ENCODE results near the gene CPT1B. TPM values are rescaled to one million over a fixed set of nuclear protein-coding genes. Genes with fewer than 3 reads are reported as not detected.
A peak's percentile ranks its signal among the peaks of the same experiment; 100 is the strongest.

The CPT1B gene
- total RNA-seq, 6 experiments from 2014 or later: 3.8 to 30.7 (median 13.0) TPM

GRCh38 chr22:50625131-50625567, 46.9 kb upstream of the CPT1B start:
- Histone ChIP-seq H3K4me3 (no peak overlapping the region), H3K27me3 (no peaks in the 10 kb centered on the region), H3K36me3 (no peaks in the 10 kb centered on the region), H3K9me3 (no peaks in the 10 kb centered on the region), H3K4me1 (peaks cover 0 to 28% (median 6%) of the 10 kb centered on the region in 4 donors), H3K27ac (no peak overlapping the region)
- TF ChIP-seq POLR2A (IDR thresholded peaks at IDR 0.05): no peak
- no peak for TF ChIP-seq CTCF (IDR thresholded peaks at IDR 0.05)
- no CpG with 5 or more reads among the region's 14 CpGs for WGBS (ENCODE audit: insufficient coverage, low coverage, low lambda C conversion rate, missing lambda C conversion rate)
- ATAC-seq (no peak), DNase-seq (no peak)
- intact Hi-C loops (cut with DNase I): loop anchor here in 1 of 2 donors (5.0 kb wide), 1 partner anchor 72 kb away; no protein-coding TSS in a partner anchor

- no peak for TF ChIP-seq CTCF (IDR thresholded peaks at IDR 0.05)
- no peak for TF ChIP-seq POLR2A (IDR thresholded peaks at IDR 0.05)
- no peaks in the 10 kb centered on the region for H3K36me3 ChIP-seq
- no peak overlapping the region for H3K27ac ChIP-seq
- intact Hi-C loops (cut with DNase I): loop anchor here in 1 of 2 donors (5.0 kb wide), 1 partner anchor 73 kb away; no protein-coding TSS in a partner anchor
- peaks cover 0 to 28% (median 6%) of the 10 kb centered on the region in 4 donors for H3K4me1 ChIP-seq
- H3K4me3 ChIP-seq: no peak overlapping the region
- DNase-seq: no peak
- no peaks in the 10 kb centered on the region for H3K9me3 ChIP-seq
- 81% methylated on average over 8 of the region's 16 CpGs for WGBS (ENCODE audit: insufficient coverage, low coverage, low lambda C conversion rate, missing lambda C conversion rate)
- ATAC-seq: no peak
- H3K27me3 ChIP-seq: no peaks in the 10 kb centered on the region
Observed at GRCh38 chr22:50624347-50625130, 46.3 kb upstream of the CPT1B start.

- no peaks in the 10 kb centered on the region for H3K36me3 ChIP-seq
- peak overlapping the region in 1 of 3 donors; percentile 14 for H3K4me3 ChIP-seq
- TF ChIP-seq CTCF (IDR thresholded peaks at IDR 0.05) (peak in 1 of 4 donors; percentile 11), POLR2A (IDR thresholded peaks at IDR 0.05) (peak; percentile 24)
- no peaks in the 10 kb centered on the region for H3K9me3 ChIP-seq
- peak overlapping the region; percentile 51 to 76 (median 68) for H3K27ac ChIP-seq
- WGBS (ENCODE audit: insufficient coverage, low coverage, low lambda C conversion rate, missing lambda C conversion rate): 40% methylated on average over 1 of the region's 16 CpGs
- ATAC-seq (peak; percentile 64 to 86 (median 83)), DNase-seq (peak; percentile 78 to 91 (median 90))
- no peaks in the 10 kb centered on the region for H3K27me3 ChIP-seq
- intact Hi-C loops (cut with DNase I): no loop called here
- H3K4me1 ChIP-seq: peaks cover 0 to 28% (median 6%) of the 10 kb centered on the region in 4 donors
Observed at GRCh38 chr22:50622723-50623327, 44.6 kb upstream of the CPT1B start.

- Histone ChIP-seq H3K27ac (peak overlapping the region; percentile 51 to 76 (median 68)), H3K27me3 (no peaks in the 10 kb centered on the region), H3K36me3 (no peaks in the 10 kb centered on the region), H3K4me3 (peak overlapping the region; percentile 2 to 14 (median 3)), H3K4me1 (peaks cover 0 to 25% (median 6%) of the 10 kb centered on the region in 4 donors), H3K9me3 (no peaks in the 10 kb centered on the region)
- WGBS (ENCODE audit: insufficient coverage, low coverage, low lambda C conversion rate, missing lambda C conversion rate): 6% methylated on average over 12 of the region's 18 CpGs
- no peak for DNase-seq
- intact Hi-C loops (cut with DNase I): no loop called here
- ATAC-seq: peak; percentile 1 to 12 (median 8)
- TF ChIP-seq POLR2A (IDR thresholded peaks at IDR 0.05): no peak
- TF ChIP-seq CTCF (IDR thresholded peaks at IDR 0.05): peak in 2 of 4 donors; percentile 26 to 28
Observed at GRCh38 chr22:50621948-50622722, 43.9 kb upstream of the CPT1B start.

All from right lobe of liver (tissue), 6 donors.